Measurements from ENCODE around the gene FAM209B. TPM values are rescaled to one million over a fixed set of nuclear protein-coding genes. Genes with fewer than 3 reads are reported as not detected.
"Not testable (repeated sequence)": the region's sequence is repeated elsewhere in the genome, so short reads cannot be mapped to it uniquely, and the experiment has no call there.

FAM209B gene
- polyA plus RNA-seq, 3 donors from 2014 or later: 0.56 to 0.57 TPM; not detected in 1

DNA sequence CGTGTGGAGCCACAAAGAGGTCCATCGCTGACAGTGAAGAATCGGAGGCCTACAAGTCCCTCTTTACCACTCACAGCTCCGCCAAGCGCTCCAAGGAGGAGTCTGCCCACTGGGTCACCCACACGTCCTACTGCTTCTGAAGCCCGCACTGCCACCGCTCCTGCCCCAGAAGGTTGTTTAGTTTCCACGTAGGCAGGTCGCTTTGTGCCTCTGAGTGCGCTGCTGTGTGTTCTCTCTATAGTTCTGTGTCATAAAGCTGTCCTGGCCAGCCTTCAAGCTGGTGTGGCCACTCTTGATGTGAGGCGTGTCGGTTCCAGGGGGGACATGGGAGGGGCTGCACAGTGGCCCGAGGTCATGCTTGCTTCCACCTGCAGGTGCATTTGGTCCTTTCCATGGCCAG, 14.9 kb upstream of the FAM209B start:
- H3K4me1 Mint-ChIP-seq: no peaks in the 10 kb centered on the region
- H3K27me3 Mint-ChIP-seq (ENCODE audit: low read depth in 3 of 3): no peaks in the 10 kb centered on the region
- H3K36me3 Mint-ChIP-seq: peaks cover 46 to 73% (median 59%) of the 10 kb centered on the region in 3 donors
- no peak overlapping the region for H3K27ac Mint-ChIP-seq
- no peak for DNase-seq
- H3K9me3 Mint-ChIP-seq: peaks cover 9 to 28% (median 23%) of the 10 kb centered on the region in 6 donors
- H3K4me3 Mint-ChIP-seq: no peak overlapping the region

DNA sequence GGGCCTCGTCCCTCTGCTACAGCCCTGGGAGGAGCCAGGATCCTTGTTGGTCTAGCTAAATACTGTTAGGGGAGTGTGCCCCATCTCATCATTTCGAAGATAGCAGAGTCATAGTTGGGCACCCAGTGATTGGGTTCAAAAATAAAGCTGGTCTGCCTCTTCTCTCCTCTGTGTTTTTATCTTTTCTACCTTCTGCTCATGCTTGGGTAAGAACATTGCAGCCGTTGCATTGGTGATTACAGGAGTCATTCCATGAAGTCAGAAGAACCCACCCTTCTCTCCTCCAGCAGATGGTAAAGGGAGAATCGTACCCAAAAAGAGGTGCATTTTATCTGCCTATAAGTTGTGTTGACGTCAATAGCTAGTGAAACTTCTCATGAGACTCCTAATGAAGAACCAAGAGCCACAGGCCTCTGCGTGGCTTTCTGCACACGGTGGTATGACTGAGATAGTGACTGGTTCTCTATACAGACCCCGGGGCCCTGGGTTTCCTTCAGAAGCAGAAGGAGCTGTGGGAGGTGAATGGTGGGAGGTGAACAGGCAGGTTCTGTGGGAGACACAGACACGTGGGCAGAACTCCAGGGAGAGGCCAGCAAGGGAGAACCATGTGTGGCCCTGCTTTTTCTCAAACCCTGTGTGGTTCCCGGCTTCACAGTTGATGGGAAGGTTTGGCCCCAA, 14.2 kb upstream of the FAM209B start:
- Mint-ChIP-seq H3K27ac (no peak overlapping the region), H3K4me3 (no peak overlapping the region), H3K4me1 (no peaks in the 10 kb centered on the region), H3K27me3 (ENCODE audit: low read depth in 3 of 3) (no peaks in the 10 kb centered on the region), H3K36me3 (peaks cover 46 to 73% (median 62%) of the 10 kb centered on the region in 3 donors), H3K9me3 (peaks cover 12 to 31% (median 24%) of the 10 kb centered on the region in 6 donors)
- DNase-seq: no peak

DNA sequence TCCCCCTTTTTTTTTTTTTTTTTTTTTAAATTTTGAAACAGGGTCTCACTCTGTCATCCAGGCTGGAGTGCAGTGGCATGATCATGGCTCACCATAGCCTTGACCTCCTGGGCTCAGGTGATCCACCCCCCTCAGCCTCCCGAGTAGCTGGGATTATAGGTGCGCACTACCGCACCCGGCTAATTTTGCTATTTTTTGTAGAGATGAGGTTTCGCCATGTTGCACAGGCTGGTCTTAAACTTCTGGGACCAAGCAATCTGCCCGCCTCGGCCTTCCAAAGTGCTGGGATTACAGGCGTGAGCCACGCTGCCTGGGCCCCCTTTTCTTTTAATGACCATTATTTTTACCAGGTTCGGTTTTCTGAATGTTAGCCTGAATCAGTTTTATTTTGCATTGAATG, 13.5 kb upstream of the FAM209B start:
- H3K9me3 Mint-ChIP-seq: peaks cover 15 to 31% (median 24%) of the 10 kb centered on the region in 6 donors
- H3K36me3 Mint-ChIP-seq: peaks cover 46 to 69% (median 65%) of the 10 kb centered on the region in 3 donors
- no peak overlapping the region for H3K4me3 Mint-ChIP-seq
- DNase-seq: no peak
- H3K27me3 Mint-ChIP-seq (ENCODE audit: low read depth in 3 of 3): no peaks in the 10 kb centered on the region
- no peaks in the 10 kb centered on the region for H3K4me1 Mint-ChIP-seq
- H3K27ac Mint-ChIP-seq: no peak overlapping the region

DNA sequence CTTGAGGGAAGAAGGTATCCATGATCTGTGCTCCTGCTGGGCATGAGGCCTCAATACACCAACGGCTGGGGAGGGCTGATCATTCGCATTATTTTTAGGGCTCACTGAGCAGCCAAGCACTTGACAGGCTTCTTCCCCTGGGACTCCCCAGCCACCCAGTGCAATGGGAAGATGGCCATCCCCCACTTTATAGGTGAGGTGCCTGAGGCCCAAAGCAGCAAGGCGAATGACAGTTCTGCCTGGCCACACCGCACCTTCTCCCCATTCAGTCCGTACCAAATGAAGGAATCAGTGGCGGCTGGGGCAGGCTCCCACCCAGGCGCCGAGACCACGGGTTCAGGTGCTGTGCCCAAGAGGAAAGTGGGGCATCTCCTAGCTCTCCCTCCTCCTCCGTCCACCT, 12.9 kb upstream of the FAM209B start:
- H3K9me3 Mint-ChIP-seq: peaks cover 16 to 31% (median 24%) of the 10 kb centered on the region in 6 donors
- no peak overlapping the region for H3K27ac Mint-ChIP-seq
- no peak overlapping the region for H3K4me3 Mint-ChIP-seq
- no peaks in the 10 kb centered on the region for H3K4me1 Mint-ChIP-seq
- no peaks in the 10 kb centered on the region for H3K27me3 Mint-ChIP-seq (ENCODE audit: low read depth in 3 of 3)
- no peak for DNase-seq
- H3K36me3 Mint-ChIP-seq: peaks cover 46 to 69% (median 66%) of the 10 kb centered on the region in 3 donors

DNA sequence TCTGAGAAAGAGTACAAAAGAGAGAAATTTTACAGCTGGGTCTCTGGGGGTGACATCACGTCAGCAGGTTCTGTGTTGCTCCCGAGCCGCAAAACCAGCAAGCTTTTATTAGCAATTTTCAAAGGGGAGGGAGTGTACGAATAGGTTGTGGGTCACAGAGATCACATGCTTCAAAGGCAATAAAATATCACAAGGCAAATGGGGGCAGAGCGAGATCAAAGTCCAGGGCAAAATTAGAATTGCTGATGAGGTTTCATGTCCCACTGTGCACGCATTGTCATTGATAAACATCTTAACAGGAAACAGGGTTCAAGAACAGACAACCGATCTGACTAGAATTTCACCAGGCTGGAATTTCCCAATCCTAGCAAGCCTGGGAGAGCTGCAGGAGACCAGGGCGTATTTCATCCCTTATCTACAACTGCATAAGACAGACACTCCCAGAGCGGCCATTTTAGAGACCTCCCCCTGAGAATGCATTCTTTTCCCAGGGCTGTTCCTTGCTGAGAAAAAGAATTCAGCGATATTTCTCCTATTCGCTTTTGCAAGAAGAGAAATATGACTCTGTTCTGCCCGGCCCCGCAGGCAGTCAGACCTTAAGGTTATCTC, 12.2 kb upstream of the FAM209B start:
- H3K4me3 Mint-ChIP-seq; H3K4me1 Mint-ChIP-seq; H3K27me3 Mint-ChIP-seq (ENCODE audit: low read depth in 3 of 3); DNase-seq; H3K27ac Mint-ChIP-seq: not testable (repeated sequence)
- peaks cover 16 to 31% (median 24%) of the 10 kb centered on the region in 6 donors for H3K9me3 Mint-ChIP-seq
- peaks cover 42 to 64% (median 62%) of the 10 kb centered on the region in 3 donors for H3K36me3 Mint-ChIP-seq

DNA sequence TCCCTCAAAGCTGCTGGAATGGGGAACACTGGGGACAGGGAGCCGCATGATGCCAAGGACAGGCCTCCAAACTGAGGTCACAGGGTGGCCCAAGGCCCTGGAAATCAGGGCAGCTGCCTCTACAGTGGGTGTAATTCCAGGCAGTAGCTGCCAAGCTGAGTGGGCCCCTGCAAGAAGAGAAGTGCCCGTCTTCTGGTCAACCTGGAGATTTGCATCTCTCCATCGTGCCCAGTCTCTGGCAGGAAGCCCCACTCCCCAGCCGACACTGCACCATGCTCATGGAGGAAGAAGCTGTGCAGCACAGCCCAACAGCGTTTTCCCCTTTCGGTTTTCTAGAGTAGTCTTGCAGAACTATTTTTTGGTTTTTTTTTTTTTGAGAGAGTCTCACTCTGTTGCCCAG, 10.7 kb upstream of the FAM209B start:
- no peaks in the 10 kb centered on the region for H3K27me3 Mint-ChIP-seq (ENCODE audit: low read depth in 3 of 3)
- H3K27ac Mint-ChIP-seq: no peak overlapping the region
- no peaks in the 10 kb centered on the region for H3K4me1 Mint-ChIP-seq
- DNase-seq: no peak
- H3K9me3 Mint-ChIP-seq: peaks cover 16 to 31% (median 24%) of the 10 kb centered on the region in 6 donors
- no peak overlapping the region for H3K4me3 Mint-ChIP-seq
- peaks cover 35 to 55% (median 54%) of the 10 kb centered on the region in 3 donors for H3K36me3 Mint-ChIP-seq

DNA sequence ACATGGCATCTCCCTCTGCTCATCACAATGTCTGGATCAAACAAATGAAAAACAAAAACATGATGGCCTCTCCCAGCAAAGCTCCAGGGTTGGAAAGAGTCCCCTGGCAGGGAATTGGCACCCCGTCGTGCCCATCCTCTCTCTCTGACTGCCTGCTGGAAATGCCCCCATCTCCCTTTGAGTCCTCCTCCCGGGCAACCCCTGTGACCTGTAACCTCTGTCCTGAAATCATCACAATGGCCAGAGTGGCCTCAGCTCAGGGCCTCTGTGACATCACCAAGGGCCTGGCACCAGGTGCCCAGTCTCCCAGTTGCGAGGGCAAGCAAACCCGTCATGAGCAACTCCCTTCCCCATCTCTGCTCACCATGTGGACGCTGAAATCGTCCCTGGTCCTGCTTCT, 8.6 kb upstream of the FAM209B start, which contains the start of gene FAM209A:
TSS of gene FAM209A (plus strand) at position 301 of the 400 bp plus-strand sequence. CDS start at position 366, 65 bp downstream.
- not testable (repeated sequence) for H3K4me1 Mint-ChIP-seq; H3K27me3 Mint-ChIP-seq (ENCODE audit: low read depth in 3 of 3); DNase-seq; H3K4me3 Mint-ChIP-seq; H3K27ac Mint-ChIP-seq
- Mint-ChIP-seq H3K9me3 (peaks cover 15 to 26% (median 17%) of the 10 kb centered on the region in 6 donors), H3K36me3 (peaks cover 16 to 34% (median 33%) of the 10 kb centered on the region in 3 donors)

DNA sequence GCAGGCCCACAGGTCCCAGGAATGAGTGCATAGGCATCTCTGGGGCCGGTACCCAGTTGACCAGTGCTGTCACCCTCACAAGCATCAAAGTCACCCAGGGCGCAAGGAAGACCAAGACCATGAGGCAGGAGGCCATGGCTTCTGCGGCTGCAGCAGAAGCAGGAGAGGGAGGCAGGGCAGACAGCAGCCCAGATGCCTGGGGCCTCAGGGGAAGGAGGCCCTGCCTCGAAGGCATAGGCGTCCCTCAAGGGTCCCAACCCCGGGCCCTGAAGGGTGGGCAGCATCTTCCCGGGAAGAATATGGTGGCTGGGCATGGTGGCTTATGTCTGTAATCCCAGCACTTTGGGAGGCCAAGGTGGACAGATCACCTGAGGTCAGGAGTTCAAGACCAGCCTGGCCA, 5.5 kb upstream of the FAM209B start:
- no peak for DNase-seq
- H3K9me3 Mint-ChIP-seq: peaks cover 0 to 7% (median 2%) of the 10 kb centered on the region in 6 donors
- H3K36me3 Mint-ChIP-seq: peaks cover 0 to 8% (median 8%) of the 10 kb centered on the region in 3 donors
- H3K4me3 Mint-ChIP-seq: no peak overlapping the region
- peaks cover 0 to 2% (median 0%) of the 10 kb centered on the region in 3 donors for H3K27me3 Mint-ChIP-seq (ENCODE audit: low read depth in 3 of 3)
- no peaks in the 10 kb centered on the region for H3K4me1 Mint-ChIP-seq
- H3K27ac Mint-ChIP-seq: no peak overlapping the region

DNA sequence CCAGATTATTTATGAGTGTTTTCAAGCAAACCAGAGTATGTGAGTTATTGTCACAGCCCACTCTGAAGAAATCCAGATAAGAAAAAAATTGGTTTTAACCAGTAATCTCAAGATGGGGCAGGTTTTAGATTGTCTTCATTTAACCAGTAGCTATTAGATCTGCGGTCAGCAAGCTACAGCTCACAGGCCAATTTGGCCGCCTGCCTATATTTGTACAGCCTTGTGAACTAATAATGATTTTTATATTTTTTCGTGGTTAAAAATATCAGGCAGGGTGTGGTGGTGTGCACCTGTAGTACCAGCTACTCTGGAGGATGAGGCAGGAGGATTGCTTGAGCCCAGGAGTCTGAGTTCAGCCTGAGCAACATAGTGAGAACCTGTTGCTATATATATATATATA, 5.0 kb downstream of the FAM209B start:
- H3K36me3 Mint-ChIP-seq: peaks cover 0 to 9% (median 8%) of the 10 kb centered on the region in 3 donors
- no peak overlapping the region for H3K27ac Mint-ChIP-seq
- no peak for DNase-seq
- no peaks in the 10 kb centered on the region for H3K9me3 Mint-ChIP-seq
- peaks cover 0 to 2% (median 0%) of the 10 kb centered on the region in 3 donors for H3K27me3 Mint-ChIP-seq (ENCODE audit: low read depth in 3 of 3)
- H3K4me1 Mint-ChIP-seq: peaks cover 0 to 4% of the 10 kb centered on the region in 2 donors
- H3K4me3 Mint-ChIP-seq: no peak overlapping the region

DNA sequence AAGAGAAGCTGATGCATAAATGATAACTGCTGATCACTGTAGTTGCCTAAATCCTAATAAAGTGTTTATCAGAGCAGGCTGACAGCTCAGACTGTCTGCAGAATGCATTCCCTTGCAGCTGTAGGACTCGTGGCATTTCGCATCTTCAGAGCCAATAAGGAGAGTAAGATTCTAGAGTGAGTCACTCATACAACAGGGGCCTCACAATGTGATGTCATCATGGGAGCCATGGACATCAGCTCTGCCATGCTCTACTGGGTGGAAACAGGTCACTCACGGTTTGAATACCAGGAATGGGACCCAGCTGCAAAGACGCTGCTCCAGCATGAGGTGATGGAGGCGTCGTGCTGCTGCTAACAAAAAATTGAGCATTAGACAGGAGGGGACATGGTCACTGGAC, 7.4 kb downstream of the FAM209B start:
- H3K9me3 Mint-ChIP-seq: no peaks in the 10 kb centered on the region
- H3K36me3 Mint-ChIP-seq: peaks cover 0 to 4% (median 4%) of the 10 kb centered on the region in 3 donors
- no peak overlapping the region for H3K27ac Mint-ChIP-seq
- H3K27me3 Mint-ChIP-seq (ENCODE audit: low read depth in 3 of 3): peaks cover 0 to 2% (median 0%) of the 10 kb centered on the region in 3 donors
- no peak overlapping the region for H3K4me3 Mint-ChIP-seq
- peaks cover 0 to 3% of the 10 kb centered on the region in 2 donors for H3K4me1 Mint-ChIP-seq
- no peak for DNase-seq

DNA sequence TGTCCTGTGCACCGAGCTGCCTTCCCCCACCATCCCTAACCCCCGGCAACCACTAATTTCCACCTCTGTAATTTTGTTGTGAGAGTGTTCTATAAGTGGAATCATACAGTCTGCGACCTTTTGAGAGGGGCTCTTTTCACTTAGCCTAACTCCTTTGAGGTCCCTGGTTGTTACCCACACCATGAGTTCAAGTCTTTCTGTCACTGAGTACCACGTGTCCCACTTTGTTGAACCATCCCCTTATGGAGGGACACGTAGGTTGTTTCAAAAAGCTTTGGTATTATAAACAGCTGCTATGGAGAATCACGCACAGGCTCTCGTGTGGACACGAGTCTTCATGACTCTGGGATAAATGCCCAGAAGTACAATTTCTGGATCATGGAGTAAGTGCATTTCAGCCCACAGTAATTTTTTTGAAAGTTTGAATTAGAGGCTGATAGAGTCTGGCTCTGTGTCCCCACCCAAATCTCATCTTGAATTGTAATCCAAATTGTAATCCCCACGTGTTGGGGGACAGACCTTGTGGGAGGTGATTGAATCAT, 9.5 kb downstream of the FAM209B start:
- H3K36me3 Mint-ChIP-seq: peaks cover 0 to 4% (median 0%) of the 10 kb centered on the region in 3 donors
- peaks cover 0 to 4% (median 2%) of the 10 kb centered on the region in 3 donors for H3K27me3 Mint-ChIP-seq (ENCODE audit: low read depth in 3 of 3)
- H3K27ac Mint-ChIP-seq: no peak overlapping the region
- no peak for DNase-seq
- H3K4me3 Mint-ChIP-seq: no peak overlapping the region
- H3K4me1 Mint-ChIP-seq: no peaks in the 10 kb centered on the region
- H3K9me3 Mint-ChIP-seq: no peaks in the 10 kb centered on the region

DNA sequence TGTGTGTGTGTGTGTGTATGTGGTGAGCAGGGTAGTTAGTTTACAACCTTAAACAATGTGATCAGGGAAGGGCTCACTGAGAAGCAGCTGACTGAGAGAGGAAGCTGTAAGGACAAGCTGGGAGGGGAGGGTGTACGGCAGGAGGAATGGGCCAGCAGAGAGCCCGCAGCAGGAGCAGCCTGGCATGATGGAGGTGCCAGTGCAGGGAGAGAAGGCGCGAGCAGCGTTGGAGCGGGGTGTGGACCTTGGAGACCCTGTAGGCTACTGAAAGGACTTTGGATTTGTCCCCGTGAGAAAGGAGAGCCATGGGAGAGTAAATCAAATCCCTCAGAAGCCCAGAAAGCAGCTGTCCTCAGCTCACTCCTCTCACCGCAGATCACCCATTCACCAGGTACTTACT, 18.5 kb downstream of the FAM209B start:
- Mint-ChIP-seq H3K4me3 (no peak overlapping the region), H3K4me1 (no peaks in the 10 kb centered on the region), H3K36me3 (no peaks in the 10 kb centered on the region), H3K27ac (no peak overlapping the region), H3K9me3 (no peaks in the 10 kb centered on the region), H3K27me3 (ENCODE audit: low read depth in 3 of 3) (peaks cover 2 to 8% (median 4%) of the 10 kb centered on the region in 3 donors)
- no peak for DNase-seq

DNA sequence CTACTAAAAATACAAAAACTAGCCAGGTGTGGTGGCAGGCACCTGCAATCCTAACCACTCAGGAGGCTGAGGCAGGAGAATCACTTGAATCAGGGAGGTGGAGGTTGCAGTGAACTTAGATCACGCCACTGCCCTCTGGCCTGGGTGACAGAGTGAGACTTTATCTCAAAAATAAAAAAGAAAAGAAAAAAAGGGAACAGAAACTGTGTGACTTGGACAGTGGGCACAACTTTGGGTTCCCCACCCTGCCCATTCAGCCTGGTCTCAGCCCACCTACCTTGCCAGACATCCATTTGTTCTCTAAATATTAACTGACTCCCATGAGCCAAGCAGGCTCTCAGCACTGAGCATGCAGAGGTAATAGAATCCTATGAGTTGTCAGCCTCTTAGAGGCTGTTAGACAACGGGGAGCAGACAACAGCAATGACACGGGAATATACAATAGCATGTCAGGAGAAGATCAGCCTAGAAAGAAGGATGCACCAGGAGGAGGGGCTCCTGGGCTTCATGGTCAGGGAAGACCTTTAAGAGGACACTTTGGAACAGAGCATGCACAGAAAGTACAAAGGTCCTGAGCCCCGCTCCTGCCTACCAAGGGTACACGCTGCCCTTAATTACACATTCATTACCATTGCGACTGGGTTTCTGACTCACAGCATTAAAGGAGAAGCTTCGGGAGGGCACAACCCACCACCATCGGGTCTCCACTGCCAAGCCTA, 20.0 kb downstream of the FAM209B start:
- no peaks in the 10 kb centered on the region for H3K36me3 Mint-ChIP-seq
- H3K4me1 Mint-ChIP-seq: no peaks in the 10 kb centered on the region
- no peaks in the 10 kb centered on the region for H3K9me3 Mint-ChIP-seq
- no peak for DNase-seq
- no peak overlapping the region for H3K27ac Mint-ChIP-seq
- H3K27me3 Mint-ChIP-seq (ENCODE audit: low read depth in 3 of 3): peaks cover 0 to 4% (median 2%) of the 10 kb centered on the region in 3 donors
- no peak overlapping the region for H3K4me3 Mint-ChIP-seq

DNA sequence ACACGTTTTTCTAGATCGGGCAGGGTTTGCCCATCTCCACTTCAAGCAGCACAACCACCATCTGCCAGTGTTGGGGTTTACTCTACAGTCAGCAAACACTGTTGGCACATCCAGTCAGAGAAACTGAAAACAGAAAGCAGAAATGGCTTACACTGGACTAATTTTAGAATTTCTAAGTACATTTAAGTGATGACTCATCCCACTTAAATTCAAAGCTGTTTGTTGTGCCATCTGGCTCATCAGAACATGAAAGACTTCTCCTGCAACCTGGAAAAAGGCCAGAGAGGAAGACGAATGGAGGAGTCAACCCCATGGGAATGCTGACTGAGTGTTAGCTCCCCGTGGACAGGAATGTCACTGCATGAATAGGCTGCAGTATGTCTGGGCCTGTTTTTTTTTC, 21.8 kb downstream of the FAM209B start:
- Mint-ChIP-seq H3K9me3 (no peaks in the 10 kb centered on the region), H3K27ac (no peak overlapping the region), H3K4me3 (no peak overlapping the region), H3K36me3 (no peaks in the 10 kb centered on the region), H3K27me3 (ENCODE audit: low read depth in 3 of 3) (peaks cover 3 to 7% (median 4%) of the 10 kb centered on the region in 3 donors), H3K4me1 (no peaks in the 10 kb centered on the region)
- DNase-seq: no peak

Data from immature natural killer cell (primary cell).